Right ventricle myocardium superior (tissue), 1 donor: ENCODE measurements around the gene CMYA5. TPM values are rescaled to one million over a fixed set of nuclear protein-coding genes. Genes with fewer than 3 reads are reported as not detected.

ENCODE experiments used
- ATAC-seq: fragments of 200-7000 bp; cut with Tn5 transposase; one replicate; pipeline ENCODE4 v1.9.1; 2020; ENCODE audit warnings: mild to moderate bottlenecking; ENCODE audit not compliant: poor library complexity
- DNase-seq: peaks from one replicate; pipeline ENCODE4 v3.0.0-alpha.2; 2020
- intact Hi-C: fragments of 100-400 bp; cut with DNase I; formaldehyde crosslinking; loops from one replicate; pipeline ENCODE4 v1.11.2; 2022
- total RNA-seq: library from RNA; stranded (reverse); fragmentation: NEBNext Ultra II Directional; extraction: Animal tissue kit (Norgen Biotek cat#: 25700); gene quantifications from one replicate; pipeline ENCODE4 v1.2.1, GENCODE V29; 2021
- donor health status: DM: no; HTN: yes; CAD: no; lungs with severe emphysema.

Gene CMYA5
- total RNA-seq, 1 donor from 2014 or later: 917 TPM

DNA sequence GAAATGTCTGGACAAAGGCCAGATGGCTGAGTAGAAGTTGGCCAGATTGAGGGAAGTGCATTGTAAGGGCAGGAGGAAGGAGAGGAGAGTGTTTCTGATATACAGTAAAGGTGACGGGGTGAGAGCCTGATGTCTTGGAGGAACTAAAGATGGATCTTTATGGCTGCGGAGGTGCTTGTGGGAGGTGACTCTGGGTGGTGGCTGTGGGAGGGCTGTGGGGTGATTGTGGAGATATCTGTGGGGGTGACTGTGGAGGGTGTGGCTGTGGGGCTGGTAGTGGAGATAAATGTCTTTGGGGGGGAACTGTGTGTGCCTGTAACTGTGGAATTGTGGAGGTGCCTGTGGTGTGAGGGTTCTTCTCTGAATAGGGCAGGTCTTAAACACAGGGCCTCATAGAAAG lies 121.4 kb downstream of the CMYA5 start:
- intact Hi-C loops: no loop called here
- ATAC-seq (peak; percentile 8), DNase-seq (no peak)

- no peak for DNase-seq
- ATAC-seq: no peak
- intact Hi-C loops: no loop called here
These were observed 122.3 kb downstream of the CMYA5 start for GRCh38 chr5:79811904-79812303.

- DNase-seq (no peak), ATAC-seq (no peak)
- intact Hi-C loops: no loop called here
These were observed 125.1 kb downstream of the CMYA5 start for GRCh38 chr5:79814699-79815098.

- DNase-seq (no peak), ATAC-seq (no peak)
- intact Hi-C loops: no loop called here
These were observed 126.4 kb downstream of the CMYA5 start for GRCh38 chr5:79816014-79816413.

GRCh38 chr5:79820648-79821047 lies 131.0 kb downstream of the CMYA5 start:
- ATAC-seq: no peak
- intact Hi-C loops: no loop called here
- no peak for DNase-seq

DNA sequence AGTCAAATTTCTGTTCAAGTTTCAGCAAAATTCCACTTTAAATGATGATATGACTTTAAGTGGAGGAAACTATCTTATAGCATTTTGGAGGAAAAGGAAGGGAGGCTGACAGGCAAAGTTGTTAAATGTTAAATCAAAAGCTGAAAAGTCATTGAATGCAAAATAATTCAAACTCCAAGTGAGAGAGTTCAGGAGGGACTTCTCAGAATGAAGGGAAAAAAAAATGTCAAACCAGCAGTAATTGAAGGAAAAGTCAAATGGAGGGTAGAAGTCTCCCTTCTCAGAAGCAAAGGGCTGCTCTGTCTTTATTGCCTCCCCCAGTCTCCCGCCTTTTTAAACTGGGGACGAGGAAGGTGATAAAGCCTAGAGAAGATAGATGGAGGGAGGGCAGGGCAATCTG lies 134.8 kb downstream of the CMYA5 start:
- intact Hi-C loops: no loop called here
- no peak for ATAC-seq
- no peak for DNase-seq

- no peak for ATAC-seq
These were observed 136.2 kb downstream of the CMYA5 start for GRCh38 chr5:79825802-79826201.

DNA sequence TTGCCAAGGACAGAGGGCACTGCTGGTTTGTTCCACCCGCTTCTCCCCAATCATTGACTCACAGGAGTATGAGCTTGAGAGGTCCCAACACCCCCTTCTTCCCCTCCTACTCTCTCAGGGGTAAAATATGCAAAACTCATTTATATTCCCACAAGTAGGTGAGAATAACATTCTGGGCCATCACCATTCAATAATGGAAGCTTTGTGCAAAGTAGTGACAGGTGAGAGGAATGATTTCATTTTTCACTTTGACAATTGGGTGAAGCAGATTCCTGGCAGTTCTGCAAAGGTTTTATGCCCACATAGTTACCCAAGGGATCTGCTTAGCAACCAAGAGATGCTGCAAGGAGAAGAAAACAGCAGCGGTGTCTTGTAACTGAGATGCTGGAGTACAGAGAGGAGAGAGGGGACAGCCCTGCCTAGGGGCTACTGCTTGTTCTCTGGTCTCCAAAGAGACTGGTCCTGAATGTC lies 137.6 kb downstream of the CMYA5 start:
- intact Hi-C loops: no loop called here
- no peak for ATAC-seq
- no peak for DNase-seq

More at GRCh38 chr5:79825802-79826201, 136.2 kb downstream of the CMYA5 start:
- DNase-seq: no peak
- intact Hi-C loops: no loop called here

- no peak for ATAC-seq
- intact Hi-C loops: no loop called here
- DNase-seq: no peak
These were observed 139.6 kb downstream of the CMYA5 start for GRCh38 chr5:79829260-79829659.

- DNase-seq: no peak
- ATAC-seq: peak; percentile 72
- intact Hi-C loops: no loop called here
These were observed 142.0 kb downstream of the CMYA5 start for GRCh38 chr5:79831381-79832309.

DNA sequence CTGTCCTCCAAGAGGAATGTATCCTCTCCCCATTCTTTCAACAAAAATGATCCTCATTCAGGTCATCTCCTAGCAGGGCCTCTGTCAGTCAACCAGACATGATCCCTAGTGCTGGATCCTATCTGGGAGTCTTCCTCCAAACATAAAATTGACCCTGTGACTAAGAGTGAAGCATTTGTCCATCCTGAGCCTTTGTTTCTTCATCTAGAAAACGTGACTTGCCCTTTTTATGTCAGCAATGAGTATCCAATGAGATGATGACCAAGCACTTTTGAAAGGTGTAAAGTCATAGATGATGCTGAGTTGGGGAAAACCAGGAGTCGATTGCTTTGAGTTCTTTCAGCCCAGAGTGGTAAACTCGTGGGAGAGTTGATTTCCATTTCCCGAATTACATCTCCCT lies 143.3 kb downstream of the CMYA5 start:
- no peak for ATAC-seq
- intact Hi-C loops: no loop called here
- DNase-seq: no peak

GRCh38 chr5:79834098-79834753 lies 144.6 kb downstream of the CMYA5 start:
- intact Hi-C loops: no loop called here
- DNase-seq (no peak), ATAC-seq (no peak)

DNA sequence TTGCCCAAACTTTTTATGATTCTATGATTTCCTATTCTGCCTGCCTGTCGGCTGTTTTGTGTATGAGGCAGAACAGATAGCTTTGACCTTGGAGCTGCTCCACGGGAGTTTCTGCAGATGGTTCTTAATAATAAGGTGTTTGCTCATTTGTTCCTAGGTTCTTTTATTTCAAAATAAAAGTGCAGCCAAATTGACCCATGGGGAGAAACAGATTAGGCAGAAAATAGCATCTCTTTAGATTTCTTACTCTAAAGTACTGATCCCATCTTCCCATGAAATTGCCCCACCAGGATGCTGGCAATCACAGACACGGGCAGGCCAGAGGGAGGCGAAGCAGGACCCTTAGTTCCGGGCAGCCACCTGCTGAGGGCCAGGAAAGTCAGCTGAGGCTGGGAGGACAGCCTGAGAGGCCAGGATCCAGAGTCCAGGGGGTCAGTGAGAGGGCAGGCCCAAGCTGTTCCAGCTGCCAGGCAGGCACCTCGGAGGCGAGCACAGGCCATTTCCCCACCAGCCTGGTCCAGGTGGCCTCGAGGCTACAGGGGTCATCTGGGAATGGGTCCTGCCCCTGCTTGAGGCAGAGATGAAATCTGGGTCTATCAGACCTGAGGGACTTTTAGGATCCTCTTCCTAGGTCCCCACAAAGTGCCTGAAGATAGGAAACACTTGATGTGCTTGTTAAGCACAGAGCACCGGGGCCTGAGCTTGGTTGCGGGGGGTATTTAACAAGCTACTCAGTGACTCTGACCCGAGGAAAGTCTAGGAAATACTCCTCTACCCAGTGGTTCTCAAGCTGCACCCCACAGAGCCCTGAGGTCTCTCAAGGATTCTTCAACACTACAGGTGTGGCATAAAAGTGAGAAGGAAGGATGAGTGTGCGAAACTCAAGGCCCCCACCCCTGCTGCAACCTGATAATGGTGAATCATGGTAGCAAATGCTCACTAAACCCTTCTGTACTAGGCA lies 145.4 kb downstream of the CMYA5 start:
- DNase-seq (no peak), ATAC-seq (peak; percentile 20)
- intact Hi-C loops: no loop called here

GRCh38 chr5:79837761-79838551 lies 148.3 kb downstream of the CMYA5 start:
- no peak for ATAC-seq
- no peak for DNase-seq
- intact Hi-C loops: no loop called here

- intact Hi-C loops: no loop called here
- DNase-seq (no peak), ATAC-seq (peak; percentile 25)
These were observed 150.7 kb downstream of the CMYA5 start for GRCh38 chr5:79840084-79840990.

DNA sequence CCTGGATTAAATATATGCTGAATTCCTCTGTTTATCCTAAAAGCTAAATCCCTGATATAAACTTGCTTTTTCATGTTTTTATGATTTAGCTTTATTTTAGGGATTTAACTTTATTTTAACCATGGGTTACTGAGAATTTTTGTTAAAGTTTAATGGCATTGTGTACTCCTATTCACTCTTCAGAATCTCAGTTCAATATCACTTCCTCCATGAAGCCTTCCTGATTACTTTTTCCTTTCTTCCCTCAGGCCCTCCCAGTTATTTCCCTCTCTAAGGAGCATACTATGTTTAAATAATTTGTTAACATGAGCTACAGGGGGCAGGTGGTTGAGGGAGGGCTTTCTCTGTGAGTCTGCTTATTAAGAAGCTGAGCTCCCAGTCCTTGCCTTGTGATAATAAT lies 151.5 kb downstream of the CMYA5 start:
- intact Hi-C loops: no loop called here
- DNase-seq (no peak), ATAC-seq (no peak)
